HepG2 (cell line): ENCODE results near the gene PPP1R7. TPM values are rescaled to one million over a fixed set of nuclear protein-coding genes. Genes with fewer than 3 reads are reported as not detected.

ENCODE experiments used
- ATAC-seq: fragments of 200-7000 bp; cut with Tn5 transposase; 3 replicates; pipeline ENCODE4 v1.9.1; 2020; ENCODE audit warnings: mild to moderate bottlenecking, moderate library complexity
- BruUV-seq: library from RNA; stranded (reverse); fragments of 400-500 nt; replicated peaks from 2 replicates; lab custom pipeline; 2021; lab: Mats Ljungman, UMichigan
- CTCF ChIA-PET: fragments of 300-600 bp; formaldehyde crosslinking; extraction: SDS; loops from one replicate; lab custom pipeline; 2021; ENCODE audit warnings: low total read pairs, inconsistent platforms, low intra/inter-chr PET ratio; lab: Yijun Ruan, JAX
- POLR2A ChIA-PET: fragments of 350-600 bp; sonication (Branson Sonifier 250); formaldehyde crosslinking; loops from one replicate; lab custom pipeline; 2020; ENCODE audit warnings: antibody characterized with exemption, inconsistent platforms; lab: Yijun Ruan, JAX
- DNase-seq: peaks from one replicate; pipeline ENCODE4 v3.0.0-alpha.2; 2015; ENCODE audit warnings: low spot score
- FAIRE-seq: peaks from 3 replicates; lab custom pipeline; 2011; peaks lifted over from hg19 to GRCh38; lab: Jason Lieb, UNC
- H2AFZ ChIP-seq: one replicate; pipeline ENCODE4 v1.6.1; 2011; ENCODE audit warnings: low read length, inconsistent platforms
- H3K27ac ChIP-seq: fragments of 300-600 bp; 3 replicates; pipeline ENCODE4 v1.8.0; 2011; ENCODE audit warnings: mixed run types, mild to moderate bottlenecking, mixed read lengths, low read length, inconsistent platforms; ENCODE audit not compliant: insufficient read depth; ENCODE audit errors: extremely low read length
- H3K27me3 ChIP-seq, 2 experiments: fragments of 200-600 bp in 1 of 2; 2 replicates in 1 of 2; 3 replicates in 1 of 2; pipeline versions ENCODE4 v1.6.0 to v1.8.0; 2011; ENCODE audit warnings: low read length in 2 of 2, mild to moderate bottlenecking in 2 of 2, moderate library complexity in 2 of 2, inconsistent platforms in 1 of 2; ENCODE audit not compliant: insufficient read depth in 2 of 2, control insufficient read depth in 1 of 2
- H3K36me3 ChIP-seq, 2 experiments: fragments of 200-600 bp in 1 of 2; replicated peaks in 1 of 2; 2 replicates in 1 of 2; 3 replicates in 1 of 2; pipeline versions ENCODE4 v1.5.1 to v1.8.0; 2011; ENCODE audit warnings: low read length in 2 of 2, inconsistent platforms in 1 of 2; ENCODE audit not compliant: insufficient read depth in 2 of 2, control insufficient read depth in 1 of 2
- H3K4me1 ChIP-seq: 2 replicates; pipeline ENCODE4 v1.5.1; 2012; ENCODE audit warnings: low read length, inconsistent platforms; ENCODE audit not compliant: insufficient read depth
- H3K4me2 ChIP-seq: 2 replicates; pipeline ENCODE4 v1.6.0; 2011; ENCODE audit warnings: low read depth, low read length, inconsistent platforms
- H3K4me3 ChIP-seq, 3 experiments: fragments of 200-600 bp in 1 of 3; sonication (generic), shearing (Covaris generic) in 1 of 3; replicated peaks in 1 of 3; 2 replicates each; pipeline ENCODE4 v1.5.1; 2011 to 2016; ENCODE audit warnings: low read length in 3 of 3, inconsistent platforms in 2 of 3, low read depth in 2 of 3, mild to moderate bottlenecking in 2 of 3, control low read depth in 1 of 3, mixed read lengths in 1 of 3; ENCODE audit not compliant: insufficient read depth in 1 of 3
- H3K79me2 ChIP-seq: one replicate; pipeline ENCODE4 v1.6.1; 2011; ENCODE audit warnings: low read length, inconsistent platforms; ENCODE audit not compliant: insufficient read depth
- H3K9ac ChIP-seq: 2 replicates; pipeline ENCODE4 v1.6.0; 2011; ENCODE audit warnings: mild to moderate bottlenecking, low read depth, low read length, inconsistent platforms; ENCODE audit not compliant: insufficient read depth
- H3K9me3 ChIP-seq: 2 replicates; pipeline ENCODE4 v1.5.1; 2012; ENCODE audit warnings: mild to moderate bottlenecking, low read length
- H4K20me1 ChIP-seq: 2 replicates; pipeline ENCODE4 v1.6.0; 2011; ENCODE audit warnings: inconsistent platforms, mild to moderate bottlenecking, low read length, moderate library complexity; ENCODE audit not compliant: insufficient read depth
- ZNF263 ChIP-seq: sonication (generic); formaldehyde crosslinking; IDR thresholded peaks from 2 replicates; pipeline ENCODE4 v1.4.0; 2020; ENCODE audit warnings: missing genetic modification reagents
- ZNF619 ChIP-seq: sonication (generic); formaldehyde crosslinking; IDR thresholded peaks from 2 replicates; pipeline ENCODE4 v1.4.0; 2020; ENCODE audit warnings: mild to moderate bottlenecking, missing genetic modification reagents
- ZNF672 ChIP-seq: sonication (generic); formaldehyde crosslinking; IDR thresholded peaks from 2 replicates; pipeline ENCODE4 v1.8.1; 2022; ENCODE audit warnings: missing genetic modification reagents
- WGBS: methylation state at CpG from one replicate; pipeline ENCODE4 v1.1.6; 2017; ENCODE audit warnings: low lambda C conversion rate; 5-methylcytosine and 5-hydroxymethylcytosine counted together
- in situ Hi-C: cut with HindIII; loops from 2 replicates; pipeline ENCODE4 v1.10.0; 2017; ENCODE audit warnings: low pct_unique_long_range_greater_than_20kb; ENCODE audit not compliant: extremely low pct_ligation_motif_present
- intact Hi-C: fragments of 100-400 bp; cut with micrococcal nuclease; formaldehyde crosslinking; loops from one replicate; pipeline ENCODE4 v1.10.0; 2022; ENCODE audit not compliant: unreplicated experiment
- polyA plus RNA-seq, 8 experiments: library from polyadenylated mRNA; depleted of rRNA in 3 of 8; stranded (reverse) in 7 of 8; unstranded in 1 of 8; fragments of >200 nt; fragmentation: Illumina TruSeq in 4 of 8; extraction: Trizol in 4 of 8; gene quantifications; 2 replicates each; pipeline versions ENCODE4 v1.2.1 to v1.2.3, GENCODE V29; 2011 to 2016; ENCODE audit warnings: low read depth in 4 of 8, missing spikeins in 1 of 8, mixed read lengths in 1 of 8; ENCODE audit not compliant: insufficient read depth in 1 of 8
- total RNA-seq, 5 experiments: library from RNA; depleted of rRNA; stranded (reverse); fragments of >200 nt; fragmentation: Illumina TruSeq; extraction: Trizol; gene quantifications; 2 replicates each; pipeline ENCODE4 v1.2.3, GENCODE V29; 2016; ENCODE audit warnings: low read depth in 1 of 5
- TF ChIP-seq, protein P1 (sequence below): sonication (generic); formaldehyde crosslinking; IDR thresholded peaks from 2 replicates; pipeline ENCODE4 v1.8.0; 2022; ENCODE audit warnings: missing genetic modification reagents, mild to moderate bottlenecking, moderate library complexity, borderline replicate concordance
- TF ChIP-seq, protein P2 (sequence below): sonication (generic); formaldehyde crosslinking; conservative IDR thresholded peaks from 2 replicates; pipeline ENCODE4 v1.8.0; 2022; ENCODE audit warnings: missing genetic modification reagents

Gene PPP1R7
- total and polyA plus RNA-seq, 2 of the 13 experiments (the other 11 are each of a cell fraction or from before 2014, with no cell fraction given) = 33.3 to 67.9 TPM

DNA sequence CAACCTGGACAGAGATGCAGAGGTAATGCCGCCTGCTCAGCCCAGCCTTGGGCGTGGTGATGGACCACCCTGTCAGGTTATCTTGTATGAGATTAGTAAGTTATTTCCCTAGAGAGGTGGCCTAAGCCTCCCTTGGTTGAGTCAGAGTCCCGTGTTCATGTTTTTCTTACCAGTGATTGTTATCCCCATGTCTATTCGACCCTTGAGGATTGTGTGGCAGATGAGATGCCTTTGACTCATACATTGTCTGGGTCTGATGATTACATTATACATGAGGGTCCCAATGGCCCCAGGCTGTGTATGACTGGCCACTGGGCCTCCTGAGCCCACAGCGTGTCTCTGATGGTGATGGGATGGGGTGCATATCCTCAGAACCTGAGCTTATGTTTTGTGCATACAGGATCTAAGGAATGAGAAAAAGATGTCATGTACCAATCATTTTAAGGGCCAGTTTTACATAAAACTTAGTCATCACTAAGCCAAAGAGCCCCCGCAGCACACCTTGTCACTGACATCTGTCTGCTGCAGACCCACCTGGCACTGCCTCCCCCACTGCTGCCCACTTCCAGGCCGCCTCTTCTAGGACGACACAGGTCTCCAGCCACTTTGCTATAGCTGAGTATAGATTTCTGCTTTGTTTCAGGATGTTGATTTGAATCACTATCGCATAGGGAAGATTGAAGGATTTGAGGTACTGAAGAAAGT, 7.7 kb downstream of the PPP1R7 start:
- no peak for FAIRE-seq
- no peaks in the 10 kb centered on the region for H3K79me2 ChIP-seq
- no peaks in the 10 kb centered on the region for H4K20me1 ChIP-seq
- 95% methylated on average over 9 of the region's 9 CpGs for WGBS
- ChIA-PET POLR2A (no interaction called here), CTCF (no interaction called here)
- no TSS peak for BruUV-seq
- H3K9me3 ChIP-seq = no peaks in the 10 kb centered on the region
- TF ChIP-seq ZNF263 = no peak
- TF ChIP-seq ZNF619 (CRISPR knock-in tag) = no peak
- TF ChIP-seq, protein P1, sequence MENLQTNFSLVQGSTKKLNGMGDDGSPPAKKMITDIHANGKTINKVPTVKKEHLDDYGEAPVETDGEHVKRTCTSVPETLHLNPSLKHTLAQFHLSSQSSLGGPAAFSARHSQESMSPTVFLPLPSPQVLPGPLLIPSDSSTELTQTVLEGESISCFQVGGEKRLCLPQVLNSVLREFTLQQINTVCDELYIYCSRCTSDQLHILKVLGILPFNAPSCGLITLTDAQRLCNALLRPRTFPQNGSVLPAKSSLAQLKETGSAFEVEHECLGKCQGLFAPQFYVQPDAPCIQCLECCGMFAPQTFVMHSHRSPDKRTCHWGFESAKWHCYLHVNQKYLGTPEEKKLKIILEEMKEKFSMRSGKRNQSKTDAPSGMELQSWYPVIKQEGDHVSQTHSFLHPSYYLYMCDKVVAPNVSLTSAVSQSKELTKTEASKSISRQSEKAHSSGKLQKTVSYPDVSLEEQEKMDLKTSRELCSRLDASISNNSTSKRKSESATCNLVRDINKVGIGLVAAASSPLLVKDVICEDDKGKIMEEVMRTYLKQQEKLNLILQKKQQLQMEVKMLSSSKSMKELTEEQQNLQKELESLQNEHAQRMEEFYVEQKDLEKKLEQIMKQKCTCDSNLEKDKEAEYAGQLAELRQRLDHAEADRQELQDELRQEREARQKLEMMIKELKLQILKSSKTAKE (CRISPR knock-in tag) = 0 out of 2 replicates have a peak, but pooled peaks have one; percentile 17
- no peak for TF ChIP-seq ZNF672 (CRISPR knock-in tag)
- TF ChIP-seq, protein P2, sequence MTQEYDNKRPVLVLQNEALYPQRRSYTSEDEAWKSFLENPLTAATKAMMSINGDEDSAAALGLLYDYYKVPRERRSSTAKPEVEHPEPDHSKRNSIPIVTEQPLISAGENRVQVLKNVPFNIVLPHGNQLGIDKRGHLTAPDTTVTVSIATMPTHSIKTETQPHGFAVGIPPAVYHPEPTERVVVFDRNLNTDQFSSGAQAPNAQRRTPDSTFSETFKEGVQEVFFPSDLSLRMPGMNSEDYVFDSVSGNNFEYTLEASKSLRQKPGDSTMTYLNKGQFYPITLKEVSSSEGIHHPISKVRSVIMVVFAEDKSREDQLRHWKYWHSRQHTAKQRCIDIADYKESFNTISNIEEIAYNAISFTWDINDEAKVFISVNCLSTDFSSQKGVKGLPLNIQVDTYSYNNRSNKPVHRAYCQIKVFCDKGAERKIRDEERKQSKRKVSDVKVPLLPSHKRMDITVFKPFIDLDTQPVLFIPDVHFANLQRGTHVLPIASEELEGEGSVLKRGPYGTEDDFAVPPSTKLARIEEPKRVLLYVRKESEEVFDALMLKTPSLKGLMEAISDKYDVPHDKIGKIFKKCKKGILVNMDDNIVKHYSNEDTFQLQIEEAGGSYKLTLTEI (CRISPR knock-in tag) = no peak
- no peak overlapping the region for H3K4me2 ChIP-seq
- no peaks in the 10 kb centered on the region for H3K27me3 ChIP-seq
- H3K4me3 ChIP-seq = no peak overlapping the region
- H3K4me1 ChIP-seq = no peaks in the 10 kb centered on the region
- in situ Hi-C loops (no loop called here), intact Hi-C loops (no loop called here)
- no peak for ATAC-seq
- H2AFZ ChIP-seq = no peak overlapping the region
- H3K36me3 ChIP-seq = peaks cover 19 to 51% of the 10 kb centered on the region in 2 experiments
- no peak for DNase-seq
- no peak overlapping the region for H3K9ac ChIP-seq
- no peak overlapping the region for H3K27ac ChIP-seq
